Measurements from ENCODE around the gene C11orf52.
"Not testable (repeated sequence)": the region's sequence is repeated elsewhere in the genome, so short reads cannot be mapped to it uniquely, and the experiment has no call there.

The C11orf52 gene

GRCh38 chr11:111912535-111912934, 6.2 kb upstream of the C11orf52 start, which contains the start of gene HSPB2:
TSS of gene HSPB2 (plus strand) at chr11:111912734. CDS start at chr11:111912830, 96 bp downstream.
- no peak for DNase-seq (ENCODE audit: low read depth, low spot score)

- DNase-seq (ENCODE audit: low read depth, low spot score), result no peak
Observed at GRCh38 chr11:111913031-111913861, 5.5 kb upstream of the C11orf52 start.

GRCh38 chr11:111913997-111914396, 4.7 kb upstream of the C11orf52 start:
- DNase-seq (ENCODE audit: low read depth, low spot score), result no peak

- DNase-seq (ENCODE audit: low read depth, low spot score), result no peak
Observed at GRCh38 chr11:111916768-111917167, 1.9 kb upstream of the C11orf52 start.

- DNase-seq (ENCODE audit: low read depth, low spot score), result no peak
Observed at GRCh38 chr11:111917312-111917711, 1.4 kb upstream of the C11orf52 start.

GRCh38 chr11:111917788-111918187, 925 bp upstream of the C11orf52 start:
- DNase-seq (ENCODE audit: low read depth, low spot score), result no peak

- DNase-seq (ENCODE audit: low read depth, low spot score), result no peak
Observed at GRCh38 chr11:111920908-111921307, 2.2 kb downstream of the C11orf52 start.

- no peak for DNase-seq (ENCODE audit: low read depth, low spot score)
Observed at GRCh38 chr11:111921541-111922230, 3.0 kb downstream of the C11orf52 start.

GRCh38 chr11:111922803-111923202, 4.1 kb downstream of the C11orf52 start:
- DNase-seq (ENCODE audit: low read depth, low spot score), result no peak

- DNase-seq (ENCODE audit: low read depth, low spot score), result no peak
Observed at GRCh38 chr11:111923351-111923788, 4.7 kb downstream of the C11orf52 start.

GRCh38 chr11:111923951-111924350, 5.2 kb downstream of the C11orf52 start:
- DNase-seq (ENCODE audit: low read depth, low spot score), result no peak

- no peak for DNase-seq (ENCODE audit: low read depth, low spot score)
Observed at GRCh38 chr11:111925953-111926352, 7.2 kb downstream of the C11orf52 start.

- peak; percentile 89 for DNase-seq (ENCODE audit: low read depth, low spot score)
Observed at GRCh38 chr11:111926505-111927391, 8.0 kb downstream of the C11orf52 start.

GRCh38 chr11:111930472-111930871, 11.8 kb downstream of the C11orf52 start:
- DNase-seq (ENCODE audit: low read depth, low spot score), result no peak

- no peak for DNase-seq (ENCODE audit: low read depth, low spot score)
Observed at GRCh38 chr11:111932611-111932950, 13.9 kb downstream of the C11orf52 start.

- DNase-seq (ENCODE audit: low read depth, low spot score), result not testable (repeated sequence)
Observed at GRCh38 chr11:111933176-111933575, 14.5 kb downstream of the C11orf52 start.

GRCh38 chr11:111933872-111934271, 15.2 kb downstream of the C11orf52 start:
- DNase-seq (ENCODE audit: low read depth, low spot score), result no peak

- DNase-seq (ENCODE audit: low read depth, low spot score), result no peak
Observed at GRCh38 chr11:111934306-111934705, 15.6 kb downstream of the C11orf52 start.

- no peak for DNase-seq (ENCODE audit: low read depth, low spot score)
Observed at GRCh38 chr11:111935317-111936039, 16.8 kb downstream of the C11orf52 start.

GRCh38 chr11:111936040-111936540, 17.4 kb downstream of the C11orf52 start:
- DNase-seq (ENCODE audit: low read depth, low spot score), result no peak

- no peak for DNase-seq (ENCODE audit: low read depth, low spot score)
Observed at GRCh38 chr11:111937461-111937769, 18.7 kb downstream of the C11orf52 start.
